Duodenal mucosa (tissue), 2 donors: ENCODE results near the gene ERAL1.
"Not testable (repeated sequence)": the region's sequence is repeated elsewhere in the genome, so short reads cannot be mapped to it uniquely, and the experiment has no call there.

Experiments
- H3K27ac ChIP-seq: one replicate; pipeline ENCODE4 v1.7.0; 2013; ENCODE audit warnings: low read depth, low read length
- H3K27me3 ChIP-seq, 2 donors: one replicate each; pipeline ENCODE4 v1.7.0; 2013; ENCODE audit warnings: low read length in 2 of 2, control low read depth in 1 of 2; ENCODE audit not compliant: insufficient read depth in 2 of 2, control insufficient read depth in 1 of 2
- H3K36me3 ChIP-seq, 2 donors: one replicate each; pipeline ENCODE4 v1.7.0; 2013; ENCODE audit warnings: low read length in 2 of 2, control low read depth in 1 of 2; ENCODE audit not compliant: insufficient read depth in 2 of 2, control insufficient read depth in 1 of 2
- H3K4me1 ChIP-seq, 2 donors: one replicate each; pipeline ENCODE4 v1.7.0; 2013; ENCODE audit warnings: low read length in 2 of 2, control low read depth in 1 of 2; ENCODE audit not compliant: insufficient read depth in 2 of 2, control insufficient read depth in 1 of 2
- H3K4me3 ChIP-seq, 2 donors: one replicate each; pipeline ENCODE4 v1.7.0; 2013; ENCODE audit warnings: low read length in 2 of 2, low read depth in 1 of 2
- H3K9ac ChIP-seq, 2 donors: one replicate each; pipeline ENCODE4 v1.7.0; 2013; ENCODE audit warnings: low read length in 2 of 2, low read depth in 1 of 2
- H3K9me3 ChIP-seq, 2 donors: one replicate each; pipeline ENCODE4 v1.7.0; 2013; ENCODE audit warnings: low read length in 2 of 2, control low read depth in 1 of 2; ENCODE audit not compliant: control insufficient read depth in 1 of 2

The ERAL1 gene

DNA sequence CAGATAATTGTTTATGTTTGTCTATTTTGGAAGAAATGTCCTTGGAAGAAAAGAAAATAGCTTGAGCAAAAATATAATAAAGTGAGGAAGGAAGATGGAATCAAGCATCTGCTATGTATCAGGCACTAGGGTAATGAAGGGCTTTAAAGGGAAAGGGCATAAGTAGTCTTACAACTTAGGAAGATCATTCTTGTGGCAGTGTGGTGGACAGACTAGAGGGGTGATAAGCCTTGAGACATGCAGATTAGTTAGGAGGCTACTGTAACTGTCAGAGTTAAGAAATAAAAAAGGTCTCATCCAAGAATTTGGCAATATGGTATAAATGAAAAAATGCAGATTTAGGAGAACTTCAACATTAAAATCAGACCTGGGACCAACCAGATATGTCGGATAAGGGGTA lies 27.1 kb upstream of the ERAL1 start:
- H3K36me3 ChIP-seq, result peaks cover 0 to 9% of the 10 kb centered on the region in 2 donors
- H3K9ac ChIP-seq, result no peak overlapping the region
- no peak overlapping the region for H3K4me3 ChIP-seq
- H3K27ac ChIP-seq, result no peak overlapping the region
- no peaks in the 10 kb centered on the region for H3K4me1 ChIP-seq
- no peaks in the 10 kb centered on the region for H3K9me3 ChIP-seq
- no peaks in the 10 kb centered on the region for H3K27me3 ChIP-seq

GRCh38 chr17:28828294-28829040 lies 26.3 kb upstream of the ERAL1 start:
- Histone ChIP-seq H3K4me3 (no peak overlapping the region), H3K9me3 (no peaks in the 10 kb centered on the region), H3K27ac (no peak overlapping the region), H3K9ac (no peak overlapping the region), H3K36me3 (peaks cover 0 to 9% of the 10 kb centered on the region in 2 donors), H3K27me3 (no peaks in the 10 kb centered on the region), H3K4me1 (no peaks in the 10 kb centered on the region)

- H3K36me3 ChIP-seq, result peaks cover 0 to 13% of the 10 kb centered on the region in 2 donors
- no peaks in the 10 kb centered on the region for H3K4me1 ChIP-seq
- no peaks in the 10 kb centered on the region for H3K27me3 ChIP-seq
- H3K9ac ChIP-seq, result no peak overlapping the region
- no peaks in the 10 kb centered on the region for H3K9me3 ChIP-seq
- no peak overlapping the region for H3K27ac ChIP-seq
- no peak overlapping the region for H3K4me3 ChIP-seq
Observed at GRCh38 chr17:28834420-28834819, 20.4 kb upstream of the ERAL1 start.

DNA sequence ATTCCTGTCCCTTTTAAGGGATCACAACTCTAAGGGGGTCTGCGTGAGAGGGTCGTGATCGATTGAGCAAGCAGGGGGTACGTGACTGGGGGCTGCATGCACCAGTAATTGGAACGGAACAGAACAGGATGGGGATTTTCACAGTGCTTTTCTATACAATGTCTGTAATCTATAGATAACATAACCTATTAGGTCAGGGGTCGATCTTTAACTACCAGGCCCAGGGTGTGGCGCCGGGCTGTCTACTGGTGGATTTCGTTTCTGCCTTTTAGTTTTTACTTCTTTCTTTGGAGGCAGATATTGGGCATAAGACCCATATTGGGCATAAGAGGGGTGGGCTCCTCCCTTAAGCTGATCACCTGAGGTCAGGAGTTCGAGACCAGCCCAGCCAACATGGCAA lies 18.3 kb upstream of the ERAL1 start:
- not testable (repeated sequence) for H3K27ac ChIP-seq, H3K36me3 ChIP-seq, H3K9me3 ChIP-seq, H3K4me3 ChIP-seq, H3K9ac ChIP-seq, H3K4me1 ChIP-seq, H3K27me3 ChIP-seq

- Histone ChIP-seq H3K4me3 (no peak overlapping the region), H3K27ac (no peak overlapping the region), H3K36me3 (peaks cover 0 to 2% of the 10 kb centered on the region in 2 donors), H3K27me3 (no peaks in the 10 kb centered on the region), H3K4me1 (peaks cover 5 to 9% of the 10 kb centered on the region in 2 donors), H3K9me3 (no peaks in the 10 kb centered on the region), H3K9ac (no peak overlapping the region)
Observed at GRCh38 chr17:28839221-28839620, 15.6 kb upstream of the ERAL1 start.

- H3K27ac ChIP-seq, result peak overlapping the region; percentile 77
- peak overlapping the region; percentile 91 to 100 for H3K4me3 ChIP-seq
- H3K9ac ChIP-seq, result peak overlapping the region; percentile 91 to 92
Observed at GRCh38 chr17:28841901-28842281, 12.9 kb upstream of the ERAL1 start.

GRCh38 chr17:28842282-28843012 lies 12.4 kb upstream of the ERAL1 start, which contains the start of gene FAM222B:
Gene FAM222B (minus strand): TSS chr17:28842790. CDS start chr17:28766667, 76,123 bp downstream.
- Histone ChIP-seq H3K27ac (peak within 1 kb of the TSS; percentile 77), H3K4me3 (peak within 1 kb of the TSS; percentile 91 to 100), H3K36me3 (no peaks in the 10 kb centered on the region), H3K4me1 (peaks cover 5 to 9% of the 10 kb centered on the region in 2 donors), H3K9ac (peak within 1 kb of the TSS; percentile 91 to 92), H3K9me3 (no peaks in the 10 kb centered on the region), H3K27me3 (no peaks in the 10 kb centered on the region)

More at GRCh38 chr17:28841901-28842281, 12.9 kb upstream of the ERAL1 start:
- H3K36me3 ChIP-seq, result no peaks in the 10 kb centered on the region
- no peaks in the 10 kb centered on the region for H3K27me3 ChIP-seq
- no peaks in the 10 kb centered on the region for H3K9me3 ChIP-seq
- peaks cover 5 to 9% of the 10 kb centered on the region in 2 donors for H3K4me1 ChIP-seq

- no peak overlapping the region for H3K4me3 ChIP-seq
- no peaks in the 10 kb centered on the region for H3K27me3 ChIP-seq
- H3K36me3 ChIP-seq, result no peaks in the 10 kb centered on the region
- H3K9me3 ChIP-seq, result no peaks in the 10 kb centered on the region
- H3K27ac ChIP-seq, result no peak overlapping the region
- H3K9ac ChIP-seq, result no peak overlapping the region
- H3K4me1 ChIP-seq, result peaks cover 5 to 9% of the 10 kb centered on the region in 2 donors
Observed at GRCh38 chr17:28843816-28844148, 11.0 kb upstream of the ERAL1 start.

GRCh38 chr17:28846231-28846630 lies 8.6 kb upstream of the ERAL1 start:
- H3K9ac ChIP-seq, result no peak overlapping the region
- H3K4me1 ChIP-seq, result peaks cover 0 to 8% of the 10 kb centered on the region in 2 donors
- H3K27me3 ChIP-seq, result no peaks in the 10 kb centered on the region
- no peak overlapping the region for H3K27ac ChIP-seq
- H3K4me3 ChIP-seq, result no peak overlapping the region
- H3K9me3 ChIP-seq, result no peaks in the 10 kb centered on the region
- H3K36me3 ChIP-seq, result no peaks in the 10 kb centered on the region

DNA sequence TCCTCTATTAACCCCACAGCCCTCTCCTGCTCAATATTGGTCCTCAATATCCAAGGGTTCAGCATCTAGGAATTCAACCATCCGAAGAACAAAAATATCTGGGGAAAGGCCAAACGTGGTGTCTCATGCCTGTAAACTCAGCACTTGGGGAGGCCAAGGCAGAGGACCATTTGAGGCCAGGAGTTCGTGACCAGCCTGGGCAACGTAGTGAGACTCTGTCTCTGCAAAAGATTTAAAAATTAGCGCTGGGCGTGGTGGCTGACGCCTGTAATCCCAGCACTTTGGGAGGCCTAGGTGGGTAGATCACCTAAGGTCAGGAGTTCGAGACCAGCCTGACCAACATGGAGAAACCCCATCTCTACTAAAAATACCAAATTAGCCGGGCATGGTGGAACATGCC lies 8.1 kb upstream of the ERAL1 start:
- H3K9me3 ChIP-seq, H3K4me1 ChIP-seq: not testable (repeated sequence)

More for the DNA sequence above, 8.1 kb upstream of the ERAL1 start:
- not testable (repeated sequence) for H3K9ac ChIP-seq, H3K27ac ChIP-seq, H3K27me3 ChIP-seq, H3K4me3 ChIP-seq, H3K36me3 ChIP-seq
